Activated T-cell treated with anti-CD3 and anti-CD28 coated beads for 24 hours (primary cell): ENCODE results near the gene PSTPIP1.

Source experiments
- DNase-seq: peaks from one replicate; pipeline ENCODE4 v3.0.0-alpha.2; 2020; ENCODE audit warnings: low read depth

PSTPIP1 gene

DNA sequence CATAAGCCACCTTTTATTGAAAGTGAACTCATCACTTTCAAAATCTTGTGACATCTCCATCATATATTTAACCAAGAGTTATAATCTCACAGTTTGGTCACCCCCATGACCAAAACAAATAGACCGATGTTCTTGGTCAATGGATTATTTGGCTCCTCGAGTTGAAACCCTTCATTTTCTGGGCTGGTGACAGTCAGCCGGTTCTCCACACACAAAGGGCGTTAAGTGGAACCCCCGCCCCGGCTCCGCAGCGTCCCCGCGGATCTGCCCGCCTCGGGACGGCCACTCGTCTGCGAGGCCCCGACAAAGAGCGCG, 75.2 kb downstream of the PSTPIP1 start:
- DNase-seq, result no peak

DNA sequence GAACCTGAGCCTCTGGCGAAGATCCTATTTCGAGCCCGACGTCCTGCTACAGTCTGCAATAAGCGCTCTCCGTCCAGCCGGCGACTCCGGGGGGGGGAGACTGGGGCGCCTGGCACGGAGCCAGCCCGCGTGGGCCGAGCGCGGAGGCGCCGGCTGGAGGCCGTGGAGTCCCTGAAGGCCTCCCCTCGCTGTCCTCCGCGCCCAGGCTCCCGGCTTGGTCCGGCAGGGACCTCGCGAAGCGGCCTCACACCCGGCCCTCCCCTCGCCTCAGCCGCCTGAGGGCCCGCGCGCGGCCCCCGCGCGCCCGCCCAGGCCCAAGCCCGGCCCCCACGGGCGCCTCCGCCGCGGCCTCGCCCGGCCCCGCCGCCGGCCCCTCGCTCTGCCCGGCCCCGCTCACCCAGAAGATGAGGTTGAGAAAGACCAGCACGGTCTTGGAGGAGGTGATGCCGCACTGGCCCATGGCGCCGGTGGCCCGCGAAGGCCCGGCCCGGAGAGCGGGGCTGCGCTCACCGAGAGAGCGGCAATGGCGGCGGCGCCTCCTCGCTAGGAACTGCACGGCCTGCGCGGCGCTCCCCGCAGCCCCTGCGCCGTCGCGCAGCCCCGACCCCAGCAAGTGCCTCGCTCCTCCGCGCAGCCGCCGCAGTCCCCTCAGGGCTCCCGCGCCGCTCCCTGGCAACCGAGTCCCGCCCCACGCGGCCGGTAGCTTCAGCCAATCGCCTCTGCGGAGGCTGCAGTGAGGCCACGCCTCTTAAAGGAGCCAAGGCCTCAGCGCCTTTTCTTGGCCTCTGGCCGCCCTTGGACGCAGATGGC, 75.8 kb downstream of the PSTPIP1 start, which contains the start of gene TSPAN3:
TSPAN3 (minus strand) TSS at position 615 of the 810 bp plus-strand sequence; CDS start at position 460, 155 bp downstream.
- DNase-seq, result peak; percentile 90

DNA sequence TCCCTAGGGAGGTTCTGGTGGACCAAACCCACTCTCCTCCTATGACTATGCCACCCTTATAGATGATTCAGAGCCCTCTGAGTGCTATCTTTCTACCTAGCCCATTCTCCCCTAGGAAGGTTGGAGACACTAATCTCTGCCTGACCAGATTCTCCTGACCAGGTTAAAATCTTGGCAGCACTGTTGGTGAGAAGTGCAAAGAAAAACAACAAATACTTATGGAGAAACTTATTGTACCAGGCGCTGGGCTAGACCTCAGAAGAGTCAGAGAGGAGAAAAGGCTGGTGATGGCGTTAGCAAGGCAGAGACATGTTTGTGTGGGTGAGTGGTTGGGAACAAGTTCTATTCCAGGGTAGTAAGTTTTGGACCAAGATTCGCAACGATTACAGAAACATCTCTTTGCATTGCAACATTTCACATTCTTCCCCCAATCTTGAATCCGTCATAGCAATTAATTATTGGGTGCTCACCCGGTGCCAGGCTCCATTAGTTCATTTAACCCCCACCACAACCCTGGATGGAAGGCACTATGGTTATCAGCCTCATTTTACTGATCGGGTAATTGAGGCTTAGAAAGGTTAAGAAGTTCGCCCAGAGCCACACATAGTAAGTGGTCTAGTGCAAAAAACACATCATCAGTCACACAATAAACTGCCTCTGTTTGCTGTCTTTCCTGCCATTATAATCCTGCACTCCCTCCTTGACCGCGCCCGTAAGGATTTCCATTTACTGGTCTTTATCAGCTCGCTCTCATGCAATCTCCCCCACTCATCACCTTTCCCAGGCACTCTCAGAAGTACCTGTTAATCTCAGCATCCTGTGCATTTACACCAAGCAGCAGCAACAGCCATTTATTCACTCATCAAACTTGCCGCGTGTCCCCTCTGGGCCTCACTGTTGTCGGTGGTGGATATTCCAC, 76.6 kb downstream of the PSTPIP1 start:
- DNase-seq, result no peak

DNA sequence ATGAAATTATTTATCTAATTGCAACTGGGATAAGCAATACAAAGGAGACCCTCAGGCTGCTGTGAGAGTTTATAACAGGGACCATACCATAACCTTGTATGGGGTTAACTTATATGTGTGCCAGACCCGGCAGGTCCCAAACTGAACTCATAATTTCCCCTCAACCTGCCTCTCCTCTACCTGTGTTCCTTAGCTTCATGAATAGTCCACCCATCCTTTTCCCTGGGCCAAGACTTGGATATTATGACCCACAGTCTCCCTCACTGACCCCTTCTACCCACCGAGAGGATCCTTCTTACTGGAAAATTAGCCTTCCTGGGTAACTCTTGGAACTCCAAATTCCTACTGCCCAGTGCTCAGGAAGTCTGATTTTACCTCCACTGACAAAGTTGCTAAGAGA, 79.4 kb downstream of the PSTPIP1 start:
- no peak for DNase-seq

DNA sequence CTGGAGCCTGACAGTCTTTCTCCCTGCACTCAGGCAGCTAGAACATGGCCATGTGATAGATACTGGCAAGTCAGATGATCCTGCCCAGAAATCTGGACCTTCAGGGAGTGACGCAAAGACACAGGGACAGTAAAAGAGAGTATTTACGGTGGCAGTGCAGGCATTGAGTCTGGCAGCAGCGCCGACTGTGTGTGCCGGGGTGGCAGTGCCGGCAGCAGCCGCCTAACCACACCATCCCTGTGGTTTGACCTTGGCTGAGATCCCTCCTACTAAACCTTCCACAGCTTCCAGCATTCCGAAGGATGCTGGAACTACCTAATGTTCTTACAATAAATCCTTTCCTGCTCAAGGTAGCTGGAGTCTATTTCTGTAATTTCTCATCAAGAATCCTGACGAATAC, 80.6 kb downstream of the PSTPIP1 start:
- no peak for DNase-seq

DNA sequence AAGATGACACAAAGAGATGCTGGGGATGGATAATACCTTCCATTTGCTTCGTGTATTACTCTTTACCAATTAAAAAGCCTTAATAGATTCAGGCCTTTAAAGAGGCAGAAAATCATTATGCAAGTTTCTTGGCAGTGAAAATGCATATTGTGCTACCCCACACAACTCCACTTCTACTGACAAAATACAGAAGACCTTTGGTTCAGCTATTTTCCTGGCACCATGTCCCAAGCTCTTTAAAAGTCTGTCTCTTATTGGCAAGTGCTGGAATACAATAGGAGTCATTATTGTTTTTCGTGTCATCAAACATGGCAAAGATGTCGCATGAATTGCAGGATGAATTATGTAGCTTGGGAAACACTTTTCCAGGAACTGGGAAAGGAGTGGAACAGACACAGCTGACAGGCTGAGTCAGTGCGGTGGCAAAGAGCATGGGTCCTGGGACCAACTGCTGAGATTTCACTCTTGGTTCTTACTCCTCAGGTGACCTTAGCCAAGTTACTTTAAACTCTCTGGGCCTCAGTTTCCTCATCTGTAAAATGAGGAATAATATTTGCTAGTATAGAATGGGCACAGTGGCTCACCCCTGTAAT, 81.5 kb downstream of the PSTPIP1 start:
- no peak for DNase-seq

DNA sequence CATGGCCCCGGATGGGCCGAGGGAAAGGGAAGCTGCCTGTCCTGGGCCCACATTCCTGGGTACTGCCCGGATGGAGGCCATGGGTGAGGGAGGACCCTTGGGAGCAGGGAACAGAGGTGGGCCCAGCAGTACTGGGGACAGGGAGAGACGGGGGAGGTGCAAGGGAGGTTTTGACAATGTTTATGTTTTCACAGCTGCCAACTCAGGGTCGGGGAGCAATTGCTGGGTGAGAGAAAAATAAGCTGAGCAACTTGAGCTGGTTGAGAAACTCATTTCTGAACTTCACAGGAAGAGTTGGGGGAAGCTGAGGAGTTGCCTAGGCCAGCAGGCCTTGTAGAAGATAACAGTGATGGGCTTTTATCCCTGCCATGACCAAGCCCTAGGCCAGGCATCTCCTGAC, 87.0 kb downstream of the PSTPIP1 start:
- no peak for DNase-seq

DNA sequence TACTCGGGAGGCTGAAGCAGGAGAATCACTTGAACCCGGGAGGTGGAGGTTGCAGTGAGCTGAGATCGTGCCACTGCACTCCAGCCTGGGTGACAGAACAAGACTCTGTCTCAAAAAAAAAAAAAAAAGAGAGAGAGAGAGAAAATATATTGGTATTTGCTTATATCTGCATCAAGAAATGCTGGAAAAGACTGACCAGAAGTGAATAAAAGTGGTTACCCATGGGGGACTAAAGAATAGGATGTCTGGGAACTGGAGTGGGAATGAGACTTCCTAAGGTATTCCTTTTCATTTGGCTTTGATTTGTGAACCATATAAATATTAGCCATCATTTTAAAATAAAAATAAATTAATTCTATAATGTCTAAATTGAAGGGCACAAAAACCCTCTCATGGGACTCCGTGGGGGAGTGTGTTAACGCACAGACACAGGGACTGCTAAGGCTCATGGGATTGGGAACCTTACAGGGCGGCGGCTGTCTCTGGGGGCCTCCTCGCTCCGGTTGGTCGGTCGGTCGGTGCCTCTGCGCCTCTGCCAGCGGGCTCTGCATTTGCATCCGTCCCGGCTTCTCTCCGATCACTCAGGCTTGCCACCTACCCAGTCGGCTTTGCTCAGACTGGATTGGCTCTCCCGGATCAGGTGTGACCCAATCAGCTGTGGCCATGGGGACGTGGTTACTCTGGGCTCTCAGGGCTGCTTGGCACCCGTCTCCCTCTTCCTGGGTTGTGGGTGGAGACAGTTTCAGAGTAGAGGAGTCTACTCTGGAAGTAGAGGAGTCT, 88.6 kb downstream of the PSTPIP1 start:
- DNase-seq, result peak; percentile 55

DNA sequence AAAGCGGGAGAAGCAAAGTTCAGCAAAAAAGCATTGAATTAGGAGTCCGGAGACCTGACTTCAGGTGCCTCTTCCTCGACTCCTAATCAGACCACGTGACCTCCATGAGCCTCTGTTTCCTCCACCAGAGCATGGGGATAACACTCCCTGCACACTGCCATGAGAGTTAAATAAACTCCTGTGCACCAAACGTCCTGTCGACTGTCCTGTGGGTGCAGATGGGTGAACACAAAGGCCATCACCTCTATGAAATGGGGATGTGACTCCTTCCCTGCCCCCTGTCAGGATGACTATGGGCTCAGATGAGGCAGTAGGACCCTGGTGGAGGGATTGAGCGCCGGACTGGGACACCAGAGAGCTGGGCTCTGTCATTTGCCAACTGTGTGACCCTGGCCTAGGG, 89.5 kb downstream of the PSTPIP1 start:
- DNase-seq, result no peak

DNA sequence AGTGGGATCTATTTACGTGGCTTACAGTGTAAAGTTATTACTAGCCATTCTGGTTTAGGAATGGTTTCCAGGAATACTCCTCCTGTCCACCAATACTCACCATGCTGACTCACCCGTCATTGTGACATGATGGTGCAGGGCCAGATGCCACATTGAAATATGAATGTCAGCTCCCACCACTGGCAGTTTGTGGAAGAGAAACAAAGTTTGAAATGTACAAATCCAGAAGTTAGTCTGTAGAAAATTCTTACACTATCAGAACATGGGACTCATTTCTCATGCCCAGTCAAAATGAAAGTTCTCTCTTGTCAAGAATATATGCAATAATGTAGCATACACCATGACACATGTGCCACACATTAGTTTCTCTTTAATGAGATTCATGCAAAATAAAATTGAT, 90.4 kb downstream of the PSTPIP1 start:
- DNase-seq, result no peak
